HCT116 (cell line): ENCODE data around the gene STK32B.

ENCODE experiments used
- CTCF ChIP-seq, 3 experiments: fragments of 200-600 bp in 1 of 3; sonication (generic) in 1 of 3; IDR thresholded peaks in 2 of 3; conservative IDR thresholded peaks in 1 of 3; 2 replicates each; pipeline ENCODE4 v1.5.1; 2012 to 2017; ENCODE audit warnings: low read depth in 2 of 3, low read length in 2 of 3, antibody characterized with exemption in 1 of 3, borderline replicate concordance in 1 of 3, control low read depth in 1 of 3, mild to moderate bottlenecking in 1 of 3, mixed read lengths in 1 of 3, mixed run types in 1 of 3, moderate library complexity in 1 of 3; ENCODE audit not compliant: insufficient read depth in 1 of 3
- EGR1 ChIP-seq: IDR thresholded peaks from 2 replicates; pipeline ENCODE4 v1.6.1; 2012; ENCODE audit warnings: low read depth
- EZH2 ChIP-seq: fragments of 200-600 bp; sonication (generic); IDR thresholded peaks from 2 replicates; pipeline ENCODE4 v1.6.1; 2017; ENCODE audit warnings: antibody characterized with exemption, mixed run types
- POLR2A ChIP-seq: IDR thresholded peaks from 2 replicates; pipeline ENCODE4 v1.7.0; 2011; ENCODE audit warnings: borderline replicate concordance; ENCODE audit not compliant: insufficient read depth, insufficient read length; ENCODE audit errors: extremely low read depth
- POLR2AphosphoS5 ChIP-seq: IDR thresholded peaks from 2 replicates; pipeline ENCODE4 v1.6.1; 2011; ENCODE audit warnings: mild to moderate bottlenecking, low read depth, low read length, moderate library complexity
- REST ChIP-seq: IDR thresholded peaks from 2 replicates; pipeline ENCODE4 v1.6.1; 2012; ENCODE audit warnings: low read depth
- SIN3A ChIP-seq: IDR thresholded peaks from 2 replicates; pipeline ENCODE4 v1.6.1; 2012; ENCODE audit warnings: low read depth
- ZBTB33 ChIP-seq: IDR thresholded peaks from 2 replicates; pipeline ENCODE4 v1.6.1; 2011; ENCODE audit warnings: mild to moderate bottlenecking, low read length, moderate library complexity; ENCODE audit not compliant: insufficient replicate concordance; ENCODE audit errors: extremely low read depth
- ZFX ChIP-seq: fragments of 450-650 bp; IDR thresholded peaks from 2 replicates; pipeline ENCODE4 v1.6.1; 2017
- TF ChIP-seq, protein P1 (sequence below): IDR thresholded peaks from 2 replicates; pipeline ENCODE4 v1.6.1; 2012

GRCh38 chr4:5266991-5267390, 215.7 kb downstream of the STK32B start:
- TF ChIP-seq ZFX (no peak), CTCF (IDR thresholded peaks at IDR 0.05 in 2 of 3, conservative IDR thresholded peaks at IDR 0.05 in 1 of 3; ENCODE audit: borderline replicate concordance in 1 of 3, insufficient read depth in 1 of 3, low read depth in 2 of 3, low read length in 2 of 3) (no peak), POLR2A (no peak), EGR1 (no peak), POLR2AphosphoS5 (no peak), EZH2 (no peak), SIN3A (no peak), ZBTB33 (no peak), REST (no peak)
- TF ChIP-seq, protein P1, sequence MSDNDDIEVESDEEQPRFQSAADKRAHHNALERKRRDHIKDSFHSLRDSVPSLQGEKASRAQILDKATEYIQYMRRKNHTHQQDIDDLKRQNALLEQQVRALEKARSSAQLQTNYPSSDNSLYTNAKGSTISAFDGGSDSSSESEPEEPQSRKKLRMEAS = no peak
